Activated CD8-positive, alpha-beta memory T cell treated with anti-CD3 and anti-CD28 coated beads for 1 hour (primary cell): Measurements from ENCODE around the gene ULBP2.

Experiments used
- DNase-seq, 2 donors: peaks; one replicate each; pipeline ENCODE4 v3.0.0-alpha.2; 2020; ENCODE audit warnings: low read depth in 1 of 2; ENCODE audit errors: extremely low read depth in 1 of 2

The ULBP2 gene

DNA sequence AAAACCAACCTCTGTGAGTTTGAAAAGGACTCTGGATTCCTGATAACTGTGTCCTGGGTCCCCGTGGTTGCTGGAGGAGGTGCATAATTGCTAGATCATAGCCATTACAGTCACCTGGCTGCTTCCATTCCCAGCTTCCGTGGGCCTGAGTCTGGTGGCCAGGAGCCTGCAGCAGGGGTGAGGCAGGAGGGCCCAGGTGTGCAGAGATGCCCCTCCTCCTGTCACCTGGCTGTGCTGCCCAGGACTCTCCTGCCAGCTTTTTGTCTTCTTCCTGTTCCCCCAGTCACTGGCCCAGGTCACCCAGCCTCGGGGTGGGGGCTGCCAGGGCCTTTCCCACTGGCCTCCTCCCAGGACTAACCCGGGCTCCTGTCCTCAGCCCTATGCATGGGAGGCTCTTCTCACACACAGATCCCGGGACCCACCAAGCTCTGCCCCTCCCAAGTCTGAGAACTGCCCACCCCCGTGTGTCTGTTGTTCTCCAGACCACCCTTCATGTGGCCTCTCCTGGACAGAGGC lies 53.5 kb downstream of the ULBP2 start:
- DNase-seq, result no peak

DNA sequence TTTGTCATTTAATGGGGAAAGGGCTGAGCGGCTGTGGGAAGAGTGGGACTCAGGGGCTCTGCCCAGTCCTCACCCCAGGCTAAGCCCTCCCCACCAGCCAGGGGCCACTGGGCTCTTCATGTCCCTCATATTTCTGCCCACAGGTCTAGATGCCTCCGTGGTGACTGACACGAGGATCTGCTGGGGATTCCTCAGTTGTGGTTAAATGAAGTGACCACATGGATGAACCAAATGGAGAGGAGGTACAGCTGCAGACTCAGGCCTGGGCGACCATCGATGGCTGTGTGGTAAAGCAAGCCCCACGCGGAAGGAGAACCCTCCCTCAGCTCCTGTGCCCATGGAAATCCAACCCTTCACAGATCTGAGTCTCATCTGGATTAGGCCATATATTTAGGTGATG lies 54.2 kb downstream of the ULBP2 start:
- no peak for DNase-seq
